ENCODE measurements around the gene CSNK2B.

CSNK2B gene

DNA sequence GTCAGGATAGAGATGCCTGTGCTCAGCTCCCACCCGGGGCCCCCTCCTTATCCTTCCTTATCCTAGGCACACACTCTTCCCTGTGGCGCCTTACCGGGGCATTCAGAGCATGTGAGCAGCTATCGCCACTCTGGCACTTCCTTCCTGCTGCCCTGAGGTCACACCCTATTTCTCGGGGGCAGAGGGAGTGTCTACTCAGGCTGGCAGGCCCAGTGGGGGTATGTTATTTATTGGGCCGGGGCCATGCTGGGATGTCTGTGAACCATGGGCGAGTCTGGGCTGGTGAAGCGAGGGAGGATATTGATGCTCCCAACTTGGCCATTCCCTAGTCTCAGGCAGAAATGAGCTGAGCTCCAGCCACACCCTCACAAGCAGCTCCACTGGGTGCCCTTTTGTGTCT lies 45.4 kb downstream of the CSNK2B start:
- TF ChIP-seq SUZ12 (IDR thresholded peaks at IDR 0.05; ENCODE audit: extremely low read depth, insufficient read depth, insufficient read length): no peak
- no peak for TF ChIP-seq ZNF274 (IDR thresholded peaks at IDR 0.05; ENCODE audit: low read depth, low read length)
- TF ChIP-seq YY1 (IDR thresholded peaks at IDR 0.05; ENCODE audit: insufficient read depth, insufficient read length): no peak
- Histone ChIP-seq H3K4me3 (ENCODE audit: insufficient read length, low read depth) (no peak overlapping the region), H3K9me3 (ENCODE audit: insufficient read depth, low read length) (no peaks in the 10 kb centered on the region), H3K4me1 (ENCODE audit: insufficient read depth, insufficient read length) (peaks cover 6% of the 10 kb centered on the region), H3K27me3 (ENCODE audit: insufficient read depth, insufficient read length) (no peaks in the 10 kb centered on the region), H3K9ac (ENCODE audit: insufficient read length, low read depth) (no peak overlapping the region), H3K36me3 (ENCODE audit: insufficient read depth, insufficient read length, low read length) (no peaks in the 10 kb centered on the region)
- no peak for DNase-seq (ENCODE audit: low read depth, low spot score)

DNA sequence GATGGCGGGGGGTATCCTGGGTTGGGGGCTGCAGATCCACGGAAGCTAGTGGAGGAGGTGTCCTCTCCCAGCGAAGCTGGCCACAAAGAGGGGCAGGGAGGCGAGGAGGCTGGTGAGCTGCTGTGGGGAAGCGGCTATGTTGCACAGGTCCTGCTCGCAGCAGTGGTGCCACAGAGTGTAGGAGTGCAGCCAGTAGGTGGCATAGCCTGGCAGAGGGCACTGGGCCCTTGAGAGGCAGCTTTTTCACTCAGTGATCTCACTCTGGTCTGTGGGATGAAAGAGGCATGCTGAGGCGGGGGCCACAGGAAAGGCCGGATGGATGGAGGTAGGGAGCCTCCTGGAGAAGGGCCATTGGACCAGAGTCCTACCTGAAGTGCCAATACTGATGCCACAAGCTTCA lies 46.4 kb downstream of the CSNK2B start:
- H3K4me1 ChIP-seq (ENCODE audit: insufficient read depth, insufficient read length): peaks cover 6% of the 10 kb centered on the region
- no peaks in the 10 kb centered on the region for H3K9me3 ChIP-seq (ENCODE audit: insufficient read depth, low read length)
- H3K4me3 ChIP-seq (ENCODE audit: insufficient read length, low read depth): no peak overlapping the region
- H3K9ac ChIP-seq (ENCODE audit: insufficient read length, low read depth): no peak overlapping the region
- no peak for TF ChIP-seq ZNF274 (IDR thresholded peaks at IDR 0.05; ENCODE audit: low read depth, low read length)
- no peak for TF ChIP-seq YY1 (IDR thresholded peaks at IDR 0.05; ENCODE audit: insufficient read depth, insufficient read length)
- TF ChIP-seq SUZ12 (IDR thresholded peaks at IDR 0.05; ENCODE audit: extremely low read depth, insufficient read depth, insufficient read length): no peak
- no peaks in the 10 kb centered on the region for H3K36me3 ChIP-seq (ENCODE audit: insufficient read depth, insufficient read length, low read length)
- DNase-seq (ENCODE audit: low read depth, low spot score): no peak
- H3K27me3 ChIP-seq (ENCODE audit: insufficient read depth, insufficient read length): no peaks in the 10 kb centered on the region

DNA sequence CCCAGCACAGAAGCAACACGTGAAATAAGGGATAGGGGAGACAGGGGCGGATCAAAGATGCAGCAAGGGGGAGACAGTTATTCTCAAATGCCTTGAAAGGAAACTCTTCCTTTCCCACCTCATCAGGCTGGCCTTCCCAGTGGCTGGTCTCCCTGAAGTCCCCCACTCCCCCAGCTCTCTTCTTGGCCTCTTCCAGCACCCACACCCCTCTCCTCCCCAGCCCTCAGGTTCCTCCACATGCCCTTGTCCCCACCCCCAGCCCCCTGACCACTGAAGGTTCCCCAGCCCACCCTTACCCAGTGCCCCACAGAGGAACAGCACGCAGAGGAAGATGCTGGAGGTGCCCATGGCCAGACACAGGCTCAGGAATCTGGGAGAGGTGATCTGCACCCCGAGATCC lies 47.6 kb downstream of the CSNK2B start:
- Histone ChIP-seq H3K4me3 (ENCODE audit: insufficient read length, low read depth) (no peak overlapping the region), H3K4me1 (ENCODE audit: insufficient read depth, insufficient read length) (peaks cover 6% of the 10 kb centered on the region), H3K27me3 (ENCODE audit: insufficient read depth, insufficient read length) (no peaks in the 10 kb centered on the region), H3K9me3 (ENCODE audit: insufficient read depth, low read length) (no peaks in the 10 kb centered on the region), H3K9ac (ENCODE audit: insufficient read length, low read depth) (no peak overlapping the region), H3K36me3 (ENCODE audit: insufficient read depth, insufficient read length, low read length) (no peaks in the 10 kb centered on the region)
- no peak for DNase-seq (ENCODE audit: low read depth, low spot score)
- TF ChIP-seq ZNF274 (IDR thresholded peaks at IDR 0.05; ENCODE audit: low read depth, low read length) (no peak), SUZ12 (IDR thresholded peaks at IDR 0.05; ENCODE audit: extremely low read depth, insufficient read depth, insufficient read length) (no peak), YY1 (IDR thresholded peaks at IDR 0.05; ENCODE audit: insufficient read depth, insufficient read length) (no peak)

DNA sequence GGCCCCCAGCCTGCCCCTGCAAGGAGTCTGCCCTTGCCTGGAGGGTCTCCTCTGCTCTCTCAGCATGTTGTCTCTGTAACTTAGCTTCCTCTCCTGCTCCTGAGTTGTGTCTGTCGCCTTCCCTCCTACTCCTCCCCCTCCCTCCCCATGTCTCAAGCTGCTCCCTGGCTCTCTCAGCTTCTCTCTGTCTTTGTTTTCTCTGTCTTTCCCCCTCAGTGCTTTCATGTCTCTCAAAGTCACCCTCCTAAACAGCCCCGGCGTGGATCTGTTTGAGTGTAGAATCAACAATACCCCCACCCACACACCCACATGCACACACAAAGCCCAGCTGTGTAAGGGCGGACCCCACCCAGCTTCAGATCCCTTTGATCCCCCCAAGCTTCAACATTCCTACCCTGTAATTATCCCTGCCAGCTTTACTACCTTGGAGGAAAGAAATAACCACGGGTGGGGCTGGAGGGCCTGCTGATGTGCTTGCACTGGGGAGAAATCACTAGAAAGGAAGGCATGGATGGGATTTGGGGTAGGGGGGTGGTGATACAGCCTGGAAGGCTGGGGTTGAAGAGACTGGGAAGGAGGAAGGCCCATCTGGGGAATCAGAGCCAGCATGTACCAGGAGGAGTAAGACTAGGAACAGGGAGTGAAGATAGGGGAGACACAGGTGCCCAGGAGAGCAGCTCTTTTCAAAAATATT lies 48.3 kb downstream of the CSNK2B start:
- Histone ChIP-seq H3K9ac (ENCODE audit: insufficient read length, low read depth) (peak overlapping the region; percentile 32), H3K9me3 (ENCODE audit: insufficient read depth, low read length) (no peaks in the 10 kb centered on the region), H3K36me3 (ENCODE audit: insufficient read depth, insufficient read length, low read length) (no peaks in the 10 kb centered on the region), H3K4me3 (ENCODE audit: insufficient read length, low read depth) (no peak overlapping the region), H3K27me3 (ENCODE audit: insufficient read depth, insufficient read length) (no peaks in the 10 kb centered on the region), H3K4me1 (ENCODE audit: insufficient read depth, insufficient read length) (peaks cover 6% of the 10 kb centered on the region)
- DNase-seq (ENCODE audit: low read depth, low spot score): no peak
- TF ChIP-seq ZNF274 (IDR thresholded peaks at IDR 0.05; ENCODE audit: low read depth, low read length) (no peak), SUZ12 (IDR thresholded peaks at IDR 0.05; ENCODE audit: extremely low read depth, insufficient read depth, insufficient read length) (no peak), YY1 (IDR thresholded peaks at IDR 0.05; ENCODE audit: insufficient read depth, insufficient read length) (no peak)

DNA sequence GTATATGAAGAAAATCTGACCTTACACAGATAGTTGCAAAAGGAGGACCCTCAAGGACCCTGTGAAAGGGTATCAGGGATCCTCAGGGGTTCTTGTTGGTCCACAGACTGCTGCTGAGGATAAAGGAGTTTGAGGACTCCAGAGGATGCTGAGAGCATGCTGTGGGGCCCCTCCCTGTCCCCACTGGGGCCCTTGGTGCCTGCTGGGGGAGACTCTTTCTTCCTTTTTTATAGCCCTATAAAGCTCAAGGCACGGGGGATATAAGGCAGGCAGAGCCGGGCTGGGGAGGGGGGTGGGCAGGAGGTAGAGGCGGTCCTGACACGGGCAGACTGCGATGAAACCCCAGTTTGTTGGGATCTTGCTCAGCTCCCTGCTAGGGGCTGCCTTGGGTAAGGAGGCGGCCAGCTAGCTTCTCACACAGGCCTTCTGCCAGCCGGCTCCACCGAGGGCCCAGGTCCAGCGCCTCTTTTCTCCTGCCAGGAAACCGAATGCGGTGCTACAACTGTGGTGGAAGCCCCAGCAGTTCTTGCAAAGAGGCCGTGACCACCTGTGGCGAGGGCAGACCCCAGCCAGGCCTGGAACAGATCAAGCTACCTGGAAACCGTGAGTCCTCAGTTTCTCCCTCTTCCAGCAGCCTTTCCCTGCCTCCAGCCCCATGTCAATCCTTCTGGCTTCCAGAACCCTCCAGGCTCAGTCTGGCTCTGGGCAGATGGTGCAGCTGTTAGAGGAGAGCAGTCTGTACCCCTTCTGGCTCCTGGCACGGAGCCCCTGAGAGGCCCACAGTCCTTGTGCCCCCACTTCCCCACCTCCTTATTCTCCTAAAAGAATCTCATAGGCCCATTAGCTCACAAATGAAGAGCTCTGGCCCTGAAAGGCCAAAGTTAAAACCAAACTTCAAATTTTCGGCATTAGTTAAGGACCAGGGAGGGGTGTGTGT lies 49.4 kb downstream of the CSNK2B start, which contains the start of gene LY6G6D:
LY6G6D (plus strand) TSS at position 327 of the 937 bp plus-strand sequence; CDS start at position 335, 8 bp downstream.
- Histone ChIP-seq H3K36me3 (ENCODE audit: insufficient read depth, insufficient read length, low read length) (no peaks in the 10 kb centered on the region), H3K27me3 (ENCODE audit: insufficient read depth, insufficient read length) (no peaks in the 10 kb centered on the region), H3K9me3 (ENCODE audit: insufficient read depth, low read length) (no peaks in the 10 kb centered on the region), H3K9ac (ENCODE audit: insufficient read length, low read depth) (peak within 1 kb of the TSS; percentile 32), H3K4me3 (ENCODE audit: insufficient read length, low read depth) (no peak within 1 kb of the TSS), H3K4me1 (ENCODE audit: insufficient read depth, insufficient read length) (peaks cover 6% of the 10 kb centered on the region)
- TF ChIP-seq ZNF274 (IDR thresholded peaks at IDR 0.05; ENCODE audit: low read depth, low read length): no peak
- no peak for TF ChIP-seq YY1 (IDR thresholded peaks at IDR 0.05; ENCODE audit: insufficient read depth, insufficient read length)
- TF ChIP-seq SUZ12 (IDR thresholded peaks at IDR 0.05; ENCODE audit: extremely low read depth, insufficient read depth, insufficient read length): no peak
- no peak for DNase-seq (ENCODE audit: low read depth, low spot score)

DNA sequence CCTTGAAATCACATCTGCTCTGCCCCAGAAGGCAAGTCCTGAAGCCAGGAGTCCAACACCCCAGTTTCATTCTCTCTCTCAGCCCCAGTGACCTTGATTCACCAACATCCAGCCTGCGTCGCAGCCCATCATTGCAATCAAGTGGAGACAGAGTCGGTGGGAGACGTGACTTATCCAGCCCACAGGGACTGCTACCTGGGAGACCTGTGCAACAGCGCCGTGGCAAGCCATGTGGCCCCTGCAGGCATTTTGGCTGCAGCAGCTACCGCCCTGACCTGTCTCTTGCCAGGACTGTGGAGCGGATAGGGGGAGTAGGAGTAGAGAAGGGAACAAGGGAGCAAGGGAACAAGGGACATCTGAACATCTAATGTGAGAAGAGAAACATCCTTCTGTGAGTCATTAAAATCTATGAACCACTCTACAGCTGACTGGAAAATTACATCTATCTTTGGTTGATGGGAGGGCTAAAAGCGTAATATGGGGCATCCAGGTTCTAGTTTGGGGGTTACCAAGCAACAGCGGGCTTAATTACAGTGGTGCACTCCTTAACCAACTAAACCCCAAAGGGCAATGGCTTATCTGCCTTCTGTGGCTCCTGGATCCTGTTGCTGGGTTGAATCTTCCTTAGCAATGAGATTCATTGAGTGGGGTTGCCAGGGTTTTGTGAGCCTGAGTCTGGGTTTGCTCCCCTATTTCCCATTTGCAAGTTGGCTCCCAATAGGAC lies 51.8 kb downstream of the CSNK2B start:
- Histone ChIP-seq H3K9me3 (ENCODE audit: insufficient read depth, low read length) (no peaks in the 10 kb centered on the region), H3K36me3 (ENCODE audit: insufficient read depth, insufficient read length, low read length) (no peaks in the 10 kb centered on the region), H3K4me1 (ENCODE audit: insufficient read depth, insufficient read length) (peaks cover 6% of the 10 kb centered on the region), H3K9ac (ENCODE audit: insufficient read length, low read depth) (no peak overlapping the region), H3K4me3 (ENCODE audit: insufficient read length, low read depth) (no peak overlapping the region), H3K27me3 (ENCODE audit: insufficient read depth, insufficient read length) (no peaks in the 10 kb centered on the region)
- no peak for DNase-seq (ENCODE audit: low read depth, low spot score)
- TF ChIP-seq YY1 (IDR thresholded peaks at IDR 0.05; ENCODE audit: insufficient read depth, insufficient read length): no peak
- no peak for TF ChIP-seq ZNF274 (IDR thresholded peaks at IDR 0.05; ENCODE audit: low read depth, low read length)
- TF ChIP-seq SUZ12 (IDR thresholded peaks at IDR 0.05; ENCODE audit: extremely low read depth, insufficient read depth, insufficient read length): no peak
